ENCODE results near the gene OR5V1. TPM values are rescaled to one million over a fixed set of nuclear protein-coding genes. Genes with fewer than 3 reads are reported as not detected.
"Not testable (repeated sequence)": the region's sequence is repeated elsewhere in the genome, so short reads cannot be mapped to it uniquely, and the experiment has no call there.

The OR5V1 gene
- not detected in 2 replicates for total RNA-seq (2014; rRNA removed; shearing (Covaris generic); ENCODE audit: low replicate concordance)

GRCh38 chr6:29368765-29369164 is at the start of gene OR5V1:
OR5V1 (minus strand) TSS chr6:29368865; CDS start chr6:29356195, 12,670 bp downstream.
- no peak within 1 kb of the TSS for H3K4me3 ChIP-seq
- no peaks in the 10 kb centered on the region for H3K36me3 ChIP-seq

GRCh38 chr6:29414588-29414987 is 45.9 kb upstream of the OR5V1 start, which contains the start of gene OR12D1:
OR12D1 (plus strand) TSS chr6:29414928.
- Histone ChIP-seq H3K27me3 (no peaks in the 10 kb centered on the region), H3K4me3 (no peak within 1 kb of the TSS), H3K36me3 (no peaks in the 10 kb centered on the region), H3K9me3 (no peaks in the 10 kb centered on the region)
- DNase-seq, result no peak

More at GRCh38 chr6:29368765-29369164, at the start of gene OR5V1:
- Histone ChIP-seq H3K27me3 (no peaks in the 10 kb centered on the region), H3K9me3 (no peaks in the 10 kb centered on the region)
- no peak for DNase-seq

- no peak overlapping the region for H3K4me3 ChIP-seq
- H3K9me3 ChIP-seq, result no peaks in the 10 kb centered on the region
- H3K27me3 ChIP-seq, result no peaks in the 10 kb centered on the region
- no peak for DNase-seq
- H3K36me3 ChIP-seq, result no peaks in the 10 kb centered on the region
These were observed 35.1 kb upstream of the OR5V1 start for GRCh38 chr6:29403801-29404200.

GRCh38 chr6:29399525-29399924 is 30.9 kb upstream of the OR5V1 start:
- Histone ChIP-seq H3K4me3 (no peak overlapping the region), H3K36me3 (no peaks in the 10 kb centered on the region), H3K9me3 (no peaks in the 10 kb centered on the region), H3K27me3 (no peaks in the 10 kb centered on the region)
- DNase-seq, result no peak

GRCh38 chr6:29395331-29395730 is 26.7 kb upstream of the OR5V1 start, which contains the start of gene OR12D2:
OR12D2 (plus strand) TSS chr6:29395631; CDS start chr6:29396700, 1,069 bp downstream.
- Histone ChIP-seq H3K27me3 (no peaks in the 10 kb centered on the region), H3K4me3 (no peak within 1 kb of the TSS), H3K9me3 (no peaks in the 10 kb centered on the region), H3K36me3 (no peaks in the 10 kb centered on the region)
- no peak for DNase-seq

GRCh38 chr6:29388533-29388932 is 19.9 kb upstream of the OR5V1 start:
- Histone ChIP-seq H3K4me3 (no peak overlapping the region), H3K9me3 (no peaks in the 10 kb centered on the region), H3K27me3 (no peaks in the 10 kb centered on the region; the same call in 1 of the 2 replicates), H3K36me3 (no peaks in the 10 kb centered on the region)
- no peak for DNase-seq

GRCh38 chr6:29376003-29376402 is 7.3 kb upstream of the OR5V1 start:
- H3K4me3 ChIP-seq, result no peak overlapping the region
- DNase-seq, result no peak
- H3K27me3 ChIP-seq, result no peaks in the 10 kb centered on the region
- no peaks in the 10 kb centered on the region for H3K9me3 ChIP-seq
- no peaks in the 10 kb centered on the region for H3K36me3 ChIP-seq

- Histone ChIP-seq H3K36me3 (no peaks in the 10 kb centered on the region), H3K27me3 (no peaks in the 10 kb centered on the region), H3K4me3 (no peak within 1 kb of the TSS), H3K9me3 (no peaks in the 10 kb centered on the region)
- no peak for DNase-seq
These were observed 6.5 kb upstream of the OR5V1 start, which contains the start of gene OR12D3 for GRCh38 chr6:29375191-29375590. OR12D3 (minus strand) TSS chr6:29375291; CDS start chr6:29375287, 4 bp downstream.

- Histone ChIP-seq H3K9me3 (no peaks in the 10 kb centered on the region), H3K36me3 (no peaks in the 10 kb centered on the region), H3K4me3 (no peak overlapping the region), H3K27me3 (no peaks in the 10 kb centered on the region)
- no peak for DNase-seq
These were observed 13.1 kb downstream of the OR5V1 start for GRCh38 chr6:29355603-29356002.

- Histone ChIP-seq H3K4me3 (no peak overlapping the region), H3K9me3 (no peaks in the 10 kb centered on the region), H3K27me3 (no peaks in the 10 kb centered on the region), H3K36me3 (no peaks in the 10 kb centered on the region)
- DNase-seq, result no peak
These were observed 13.7 kb downstream of the OR5V1 start for GRCh38 chr6:29354980-29355379.

GRCh38 chr6:29349348-29349747 is 19.3 kb downstream of the OR5V1 start:
- H3K36me3 ChIP-seq, DNase-seq, H3K9me3 ChIP-seq, H3K4me3 ChIP-seq, H3K27me3 ChIP-seq: not testable (repeated sequence)

GRCh38 chr6:29345380-29345779 is 23.3 kb downstream of the OR5V1 start:
- H3K9me3 ChIP-seq, result no peaks in the 10 kb centered on the region
- no peaks in the 10 kb centered on the region for H3K36me3 ChIP-seq
- no peaks in the 10 kb centered on the region for H3K27me3 ChIP-seq
- no peak overlapping the region for H3K4me3 ChIP-seq
- no peak for DNase-seq

GRCh38 chr6:29336269-29336668 is 32.4 kb downstream of the OR5V1 start:
- H3K36me3 ChIP-seq, result no peaks in the 10 kb centered on the region
- no peaks in the 10 kb centered on the region for H3K27me3 ChIP-seq
- DNase-seq, result no peak
- no peak overlapping the region for H3K4me3 ChIP-seq
- no peaks in the 10 kb centered on the region for H3K9me3 ChIP-seq

- no peaks in the 10 kb centered on the region for H3K27me3 ChIP-seq
- no peaks in the 10 kb centered on the region for H3K9me3 ChIP-seq
- H3K4me3 ChIP-seq, result no peak overlapping the region
- DNase-seq, result no peak
- no peaks in the 10 kb centered on the region for H3K36me3 ChIP-seq
These were observed 36.0 kb downstream of the OR5V1 start for GRCh38 chr6:29332676-29333075.

- Histone ChIP-seq H3K27me3 (no peaks in the 10 kb centered on the region; the same call in 1 of the 2 replicates), H3K4me3 (no peak overlapping the region), H3K9me3 (no peaks in the 10 kb centered on the region), H3K36me3 (no peaks in the 10 kb centered on the region)
- DNase-seq, result no peak
These were observed 42.9 kb downstream of the OR5V1 start for GRCh38 chr6:29325777-29326176.

GRCh38 chr6:29323332-29323731 is 45.3 kb downstream of the OR5V1 start:
- H3K27me3 ChIP-seq, DNase-seq, H3K4me3 ChIP-seq, H3K36me3 ChIP-seq, H3K9me3 ChIP-seq: not testable (repeated sequence)

- H3K36me3 ChIP-seq, result no peaks in the 10 kb centered on the region
- H3K27me3 ChIP-seq, result peaks cover 2% of the 10 kb centered on the region; the same call in 1 of the 2 replicates
- H3K4me3 ChIP-seq, result no peak overlapping the region
- H3K9me3 ChIP-seq, result no peaks in the 10 kb centered on the region
- DNase-seq, result no peak
These were observed 48.7 kb downstream of the OR5V1 start for GRCh38 chr6:29319931-29320330.

Data from MG63 (cell line).